OCI-LY1 (cell line): ENCODE measurements around the gene RTCB.

Source experiments
- CTCF ChIP-seq: fragments of 200-600 bp; sonication (generic), shearing (Covaris generic); IDR thresholded peaks from 2 replicates; pipeline ENCODE4 v1.5.1; 2017; ENCODE audit warnings: mild to moderate bottlenecking, antibody characterized with exemption, low read length, moderate library complexity, mixed read lengths
- EZH2 ChIP-seq: fragments of 200-600 bp; sonication (generic), shearing (Covaris generic); IDR thresholded peaks from 2 replicates; pipeline ENCODE4 v1.8.0; 2017; ENCODE audit warnings: borderline replicate concordance, mixed run types, mild to moderate bottlenecking, antibody characterized with exemption, low read length, moderate library complexity, mixed read lengths

DNA sequence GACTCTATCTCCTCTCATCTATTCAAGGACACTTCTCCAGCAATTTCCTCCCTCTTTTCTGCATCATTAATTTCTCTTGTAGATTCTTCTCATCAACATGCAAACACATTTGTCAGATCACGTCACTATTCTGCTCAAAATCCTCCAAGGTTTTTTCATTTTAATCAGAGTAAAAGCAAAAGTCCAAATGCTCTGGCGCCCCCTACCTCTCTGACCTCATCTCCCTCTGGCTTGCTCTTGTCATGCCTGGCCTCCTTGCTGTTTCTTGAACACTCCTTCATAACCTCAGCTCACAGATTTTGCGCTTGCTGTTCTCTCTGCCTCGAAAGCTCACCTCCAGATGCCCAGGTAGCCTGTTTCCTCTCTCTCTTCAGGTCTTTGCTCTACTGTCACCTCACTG is 22.4 kb downstream of the RTCB start:
- peak; percentile 56 for TF ChIP-seq CTCF
- no peak for TF ChIP-seq EZH2
